DOHH2 (cell line): ENCODE results near the gene OVCA2.

Source experiments
- EZH2phosphoT487 ChIP-seq: fragments of 200-600 bp; sonication (generic); IDR thresholded peaks from 2 replicates; pipeline ENCODE4 v1.6.1; 2017; ENCODE audit warnings: borderline replicate concordance, mild to moderate bottlenecking, antibody characterized with exemption, low read length, moderate library complexity, mixed read lengths
- TF ChIP-seq, protein P1 (sequence below): fragments of 200-600 bp; sonication (generic); IDR thresholded peaks from one replicate; pipeline ENCODE4 v1.5.1; 2014; ENCODE audit warnings: antibody characterized with exemption, mild to moderate bottlenecking, low read depth, low read length; ENCODE audit not compliant: poor library complexity, severe bottlenecking

GRCh38 chr17:2008332-2009126 lies 33.3 kb upstream of the OVCA2 start:
- TF ChIP-seq, protein P1, sequence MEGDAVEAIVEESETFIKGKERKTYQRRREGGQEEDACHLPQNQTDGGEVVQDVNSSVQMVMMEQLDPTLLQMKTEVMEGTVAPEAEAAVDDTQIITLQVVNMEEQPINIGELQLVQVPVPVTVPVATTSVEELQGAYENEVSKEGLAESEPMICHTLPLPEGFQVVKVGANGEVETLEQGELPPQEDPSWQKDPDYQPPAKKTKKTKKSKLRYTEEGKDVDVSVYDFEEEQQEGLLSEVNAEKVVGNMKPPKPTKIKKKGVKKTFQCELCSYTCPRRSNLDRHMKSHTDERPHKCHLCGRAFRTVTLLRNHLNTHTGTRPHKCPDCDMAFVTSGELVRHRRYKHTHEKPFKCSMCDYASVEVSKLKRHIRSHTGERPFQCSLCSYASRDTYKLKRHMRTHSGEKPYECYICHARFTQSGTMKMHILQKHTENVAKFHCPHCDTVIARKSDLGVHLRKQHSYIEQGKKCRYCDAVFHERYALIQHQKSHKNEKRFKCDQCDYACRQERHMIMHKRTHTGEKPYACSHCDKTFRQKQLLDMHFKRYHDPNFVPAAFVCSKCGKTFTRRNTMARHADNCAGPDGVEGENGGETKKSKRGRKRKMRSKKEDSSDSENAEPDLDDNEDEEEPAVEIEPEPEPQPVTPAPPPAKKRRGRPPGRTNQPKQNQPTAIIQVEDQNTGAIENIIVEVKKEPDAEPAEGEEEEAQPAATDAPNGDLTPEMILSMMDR: no peak
- TF ChIP-seq EZH2phosphoT487: no peak
